ENCODE results near the gene CCDC57. TPM values are rescaled to one million over a fixed set of nuclear protein-coding genes. Genes with fewer than 3 reads are reported as not detected.
"Not testable (repeated sequence)": the region's sequence is repeated elsewhere in the genome, so short reads cannot be mapped to it uniquely, and the experiment has no call there.

Gene CCDC57
- total and polyA plus RNA-seq, 3 experiments from 2014 or later: 39.2 to 77.6 (median 69.8) TPM

DNA sequence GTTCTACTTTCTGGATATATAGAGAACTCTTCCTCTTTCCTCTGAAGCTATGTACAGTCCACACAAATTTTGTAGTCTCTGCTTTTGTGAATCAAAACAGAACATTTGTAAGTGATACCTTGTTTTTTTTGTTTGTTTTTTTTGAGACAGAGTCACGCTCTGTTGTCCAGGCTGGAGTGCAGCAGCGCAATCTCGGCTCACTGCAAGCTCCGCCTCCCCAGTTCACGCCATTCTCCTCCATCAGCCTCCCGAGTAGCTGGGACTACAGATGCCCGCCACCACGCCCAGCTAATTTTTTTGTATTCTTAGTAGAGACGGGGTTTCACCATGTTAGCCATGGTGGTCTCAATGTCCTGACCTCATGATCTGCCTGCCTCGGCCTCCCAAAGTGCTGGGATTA, 72.7 kb downstream of the CCDC57 start:
- H3K27me3 Mint-ChIP-seq; H3K9me3 ChIP-seq (ENCODE audit: low read length); H3K4me3 ChIP-seq (ENCODE audit: low read length); H3K4me1 ChIP-seq (ENCODE audit: insufficient read depth, low read length); H3K36me3 ChIP-seq (ENCODE audit: insufficient read depth, low read length); H3K9me3 Mint-ChIP-seq; H3K4me1 Mint-ChIP-seq; H3K4me3 Mint-ChIP-seq; H3K36me3 Mint-ChIP-seq; DNase-seq; H3K27me3 ChIP-seq (ENCODE audit: insufficient read depth, low read length, poor library complexity, severe bottlenecking); POLR2A ChIA-PET; H3K27ac ChIP-seq (ENCODE audit: low read depth, low read length): not testable (repeated sequence)
- H3K27ac Mint-ChIP-seq: peak overlapping the region in 1 of 8 donors; percentile 33
- CTCF ChIA-PET: interaction anchor here (1.0 kb wide), 1 partner anchor 12 kb away, joined by 4 read pairs; no protein-coding TSS in a partner anchor

DNA sequence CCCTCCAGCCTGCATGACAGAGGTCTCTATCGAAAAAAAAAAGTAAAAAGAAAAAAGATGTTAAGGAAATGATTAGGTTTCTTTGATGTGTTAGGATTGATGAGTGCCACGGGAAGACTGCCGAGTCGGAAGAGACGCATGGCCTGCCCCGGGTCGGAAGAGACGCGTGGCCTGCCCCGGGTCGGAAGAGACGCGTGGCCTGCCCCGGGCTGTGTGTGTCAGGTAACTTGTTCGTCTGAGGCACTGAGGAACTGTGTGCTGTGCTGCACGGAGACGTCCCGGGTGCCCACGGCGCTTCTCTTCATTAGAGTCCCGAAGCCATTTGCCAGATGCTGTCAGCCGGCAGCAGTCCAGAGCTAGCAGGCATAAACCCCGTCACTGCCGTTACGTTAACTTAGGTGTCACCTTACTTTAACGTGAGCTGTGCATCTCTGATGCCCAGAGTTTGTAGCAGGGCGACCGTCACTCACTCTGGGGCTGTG, 74.1 kb downstream of the CCDC57 start:
- CTCF ChIA-PET: no interaction called here
- no peaks in the 10 kb centered on the region for H3K4me1 ChIP-seq (ENCODE audit: insufficient read depth, low read length)
- H3K27ac ChIP-seq (ENCODE audit: low read depth, low read length): no peak overlapping the region
- no peaks in the 10 kb centered on the region for H3K27me3 ChIP-seq (ENCODE audit: insufficient read depth, low read length, poor library complexity, severe bottlenecking)
- Mint-ChIP-seq H3K27me3 (peaks cover 0 to 1% of the 10 kb centered on the region in 2 donors), H3K27ac (no peak overlapping the region), H3K4me1 (no peaks in the 10 kb centered on the region), H3K9me3 (no peaks in the 10 kb centered on the region), H3K36me3 (peaks cover 0 to 1% (median 0%) of the 10 kb centered on the region in 3 donors), H3K4me3 (no peak overlapping the region)
- H3K9me3 ChIP-seq (ENCODE audit: low read length): no peaks in the 10 kb centered on the region
- DNase-seq: no peak
- POLR2A ChIA-PET: interaction anchor here (0.6 kb wide), 1 partner anchor 47 kb away, joined by 3 read pairs; no protein-coding TSS in a partner anchor
- no peaks in the 10 kb centered on the region for H3K36me3 ChIP-seq (ENCODE audit: insufficient read depth, low read length)
- no peak overlapping the region for H3K4me3 ChIP-seq (ENCODE audit: low read length)

DNA sequence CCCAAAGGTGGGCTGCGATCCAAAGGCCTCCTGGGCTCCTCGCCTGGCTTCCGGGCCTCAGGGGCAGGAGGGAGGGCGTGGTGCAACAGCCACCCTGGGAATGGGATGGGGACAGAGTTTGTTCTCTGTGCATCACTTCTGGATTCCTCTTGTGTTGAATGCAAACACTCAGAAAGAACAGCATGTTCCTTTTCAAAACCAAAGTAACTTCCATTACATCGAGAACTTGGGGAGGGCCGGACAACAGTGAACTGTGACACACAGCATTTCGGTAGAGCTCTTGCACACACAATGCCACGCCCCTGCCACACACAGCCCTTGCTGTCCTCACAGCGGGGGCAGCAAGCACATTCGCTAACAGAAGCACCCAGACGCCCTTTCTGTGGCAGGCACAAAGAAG, 78.5 kb downstream of the CCDC57 start:
- DNase-seq: no peak
- peaks cover 0 to 5% (median 3%) of the 10 kb centered on the region in 3 donors for H3K4me1 Mint-ChIP-seq
- peaks cover 8% of the 10 kb centered on the region for H3K4me1 ChIP-seq (ENCODE audit: insufficient read depth, low read length)
- H3K27ac Mint-ChIP-seq: peak overlapping the region in 4 of 8 donors; percentile 37 to 88 (median 52)
- no peak overlapping the region for H3K4me3 Mint-ChIP-seq
- H3K36me3 Mint-ChIP-seq: no peaks in the 10 kb centered on the region
- no peak overlapping the region for H3K27ac ChIP-seq (ENCODE audit: low read depth, low read length)
- no peaks in the 10 kb centered on the region for H3K9me3 ChIP-seq (ENCODE audit: low read length)
- no peak overlapping the region for H3K4me3 ChIP-seq (ENCODE audit: low read length)
- CTCF ChIA-PET: no interaction called here
- H3K27me3 Mint-ChIP-seq: no peaks in the 10 kb centered on the region
- POLR2A ChIA-PET: no interaction called here
- no peaks in the 10 kb centered on the region for H3K9me3 Mint-ChIP-seq
- H3K27me3 ChIP-seq (ENCODE audit: insufficient read depth, low read length, poor library complexity, severe bottlenecking): no peaks in the 10 kb centered on the region
- no peaks in the 10 kb centered on the region for H3K36me3 ChIP-seq (ENCODE audit: insufficient read depth, low read length)

DNA sequence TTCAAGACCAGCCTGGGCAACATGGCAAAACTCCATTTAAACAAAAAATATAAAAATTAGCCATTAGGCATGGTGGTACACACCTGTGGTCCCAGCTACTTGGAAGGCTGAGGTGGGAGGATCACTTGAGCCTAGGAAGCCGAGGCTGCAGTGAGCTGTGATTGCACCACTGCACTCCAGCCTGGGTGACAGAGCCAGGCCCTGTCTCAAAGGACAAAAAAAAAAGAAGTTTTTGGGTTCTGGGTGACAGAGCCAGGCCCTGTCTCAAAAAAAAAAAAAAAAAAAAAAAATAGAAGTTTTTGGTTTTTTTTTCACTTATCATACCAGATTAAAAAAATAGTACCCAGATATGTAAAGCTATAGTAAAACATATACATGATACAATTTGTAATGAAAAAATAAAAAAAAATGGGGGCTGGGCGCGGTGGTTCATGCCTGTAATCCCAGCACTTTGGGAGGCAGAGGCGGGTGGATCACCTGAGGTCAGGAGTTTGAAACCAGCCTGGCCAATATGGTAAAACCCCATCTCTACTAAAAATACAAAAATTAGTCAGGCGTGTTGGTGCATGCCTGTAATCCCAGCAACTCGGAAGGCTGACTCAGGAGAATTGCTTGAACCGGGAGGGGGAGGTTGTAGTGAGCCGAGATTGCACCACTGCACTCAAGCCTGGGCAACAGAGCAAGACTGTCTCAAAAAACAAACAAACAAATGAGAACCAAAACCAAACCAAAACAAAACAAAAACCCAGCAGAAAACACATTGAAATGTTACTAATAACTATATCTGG, 79.3 kb downstream of the CCDC57 start:
- ChIA-PET CTCF (interaction anchor here (0.7 kb wide), 1 partner anchor 17 kb away, joined by 3 read pairs; no protein-coding TSS in a partner anchor), POLR2A (interaction anchor here (0.6 kb wide), 1 partner anchor 8 kb away, joined by 5 read pairs; no protein-coding TSS in a partner anchor)
- H3K27me3 Mint-ChIP-seq; H3K36me3 ChIP-seq (ENCODE audit: insufficient read depth, low read length); H3K4me3 Mint-ChIP-seq; H3K36me3 Mint-ChIP-seq; H3K4me1 Mint-ChIP-seq; H3K27ac ChIP-seq (ENCODE audit: low read depth, low read length); H3K9me3 Mint-ChIP-seq; H3K27me3 ChIP-seq (ENCODE audit: insufficient read depth, low read length, poor library complexity, severe bottlenecking); H3K9me3 ChIP-seq (ENCODE audit: low read length); DNase-seq; H3K4me3 ChIP-seq (ENCODE audit: low read length): not testable (repeated sequence)
- peak overlapping the region in 2 of 8 donors; percentile 55 to 75 for H3K27ac Mint-ChIP-seq
- H3K4me1 ChIP-seq (ENCODE audit: insufficient read depth, low read length): peaks cover 16% of the 10 kb centered on the region

DNA sequence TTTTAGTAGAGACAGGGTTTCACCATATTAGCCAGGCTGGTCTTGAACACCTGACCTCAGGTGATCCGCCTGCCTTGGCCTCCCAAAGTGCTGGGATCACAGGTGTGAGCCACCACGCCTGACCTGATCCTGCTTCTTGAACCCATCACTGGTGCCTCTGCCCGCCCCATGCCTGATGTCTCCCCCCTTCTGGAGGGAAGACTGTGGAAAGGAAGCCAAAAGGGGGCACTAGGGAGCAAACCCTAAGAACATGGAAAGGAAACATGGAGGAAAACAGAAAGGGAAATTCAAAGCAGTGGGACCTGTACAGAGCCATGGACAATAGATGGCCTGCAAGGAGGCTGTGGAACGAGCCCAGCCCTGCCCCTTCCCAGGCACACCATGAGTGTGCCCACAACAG, 83.5 kb downstream of the CCDC57 start:
- Mint-ChIP-seq H3K36me3 (peaks cover 0 to 5% (median 1%) of the 10 kb centered on the region in 3 donors), H3K27ac (peak overlapping the region; percentile 37 to 98 (median 84)), H3K9me3 (no peaks in the 10 kb centered on the region), H3K27me3 (peaks cover 0 to 1% of the 10 kb centered on the region in 2 donors), H3K4me1 (peaks cover 30 to 46% (median 36%) of the 10 kb centered on the region in 3 donors), H3K4me3 (no peak overlapping the region)
- H3K27me3 ChIP-seq (ENCODE audit: insufficient read depth, low read length, poor library complexity, severe bottlenecking): no peaks in the 10 kb centered on the region
- H3K4me3 ChIP-seq (ENCODE audit: low read length): no peak overlapping the region
- no peaks in the 10 kb centered on the region for H3K36me3 ChIP-seq (ENCODE audit: insufficient read depth, low read length)
- H3K4me1 ChIP-seq (ENCODE audit: insufficient read depth, low read length): peaks cover 55% of the 10 kb centered on the region
- ChIA-PET CTCF (no interaction called here), POLR2A (no interaction called here)
- DNase-seq: no peak
- H3K9me3 ChIP-seq (ENCODE audit: low read length): no peaks in the 10 kb centered on the region
- no peak overlapping the region for H3K27ac ChIP-seq (ENCODE audit: low read depth, low read length)

DNA sequence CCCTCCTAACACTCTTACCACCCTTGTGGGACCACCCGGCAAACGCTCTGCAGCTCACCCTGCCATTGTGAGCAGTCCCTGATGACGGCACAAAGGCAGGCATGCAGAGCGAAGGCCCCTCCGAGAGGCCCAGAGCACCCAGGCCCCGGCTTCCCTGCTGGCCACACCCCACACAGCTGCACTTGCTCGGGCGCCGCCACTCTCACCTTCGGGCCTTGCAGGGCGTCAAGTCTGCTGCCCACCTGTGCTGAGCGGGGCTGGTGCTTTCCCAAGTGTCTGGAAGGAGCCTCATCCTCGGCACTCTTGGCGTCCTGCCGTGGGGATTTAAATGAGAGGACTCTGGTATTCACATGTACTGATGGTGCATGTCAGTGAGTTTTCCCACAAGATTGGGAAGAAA, 84.4 kb downstream of the CCDC57 start:
- Mint-ChIP-seq H3K27me3 (peaks cover 0 to 1% of the 10 kb centered on the region in 2 donors), H3K36me3 (peaks cover 0 to 5% (median 1%) of the 10 kb centered on the region in 3 donors), H3K4me3 (no peak overlapping the region), H3K27ac (peak overlapping the region; percentile 87 to 98 (median 97)), H3K9me3 (no peaks in the 10 kb centered on the region), H3K4me1 (peaks cover 32 to 51% (median 45%) of the 10 kb centered on the region in 3 donors)
- H3K4me1 ChIP-seq (ENCODE audit: insufficient read depth, low read length): peaks cover 63% of the 10 kb centered on the region
- ChIA-PET CTCF (interaction anchor here (0.9 to 2.6 kb wide), 2 partner anchors 22 to 26 kb away, joined by 3 to 16 read pairs; no protein-coding TSS in a partner anchor), POLR2A (no interaction called here)
- no peaks in the 10 kb centered on the region for H3K27me3 ChIP-seq (ENCODE audit: insufficient read depth, low read length, poor library complexity, severe bottlenecking)
- H3K36me3 ChIP-seq (ENCODE audit: insufficient read depth, low read length): no peaks in the 10 kb centered on the region
- no peaks in the 10 kb centered on the region for H3K9me3 ChIP-seq (ENCODE audit: low read length)
- H3K27ac ChIP-seq (ENCODE audit: low read depth, low read length): peak overlapping the region; percentile 7
- no peak for DNase-seq
- no peak overlapping the region for H3K4me3 ChIP-seq (ENCODE audit: low read length)

DNA sequence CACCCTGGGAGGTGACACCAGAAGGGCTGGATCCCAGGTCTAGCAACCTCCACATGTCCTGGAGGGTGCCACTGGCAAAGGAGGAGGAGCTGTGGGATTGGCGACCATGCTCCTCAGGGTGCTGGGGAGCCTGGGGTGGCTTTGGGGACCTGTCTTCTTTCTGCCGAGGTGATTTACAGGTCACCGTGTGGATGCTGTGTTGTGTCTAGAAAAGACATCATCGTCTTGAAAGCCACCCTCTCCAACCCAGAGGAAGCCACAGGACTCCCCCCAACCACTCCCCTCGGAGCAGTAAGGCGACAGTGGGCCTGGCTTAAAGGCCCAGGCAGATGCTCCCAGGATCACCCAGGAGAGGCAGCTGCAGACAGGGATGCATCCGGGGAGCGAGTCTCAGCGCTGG, 84.9 kb downstream of the CCDC57 start:
- Histone ChIP-seq H3K27ac (ENCODE audit: low read depth, low read length) (peak overlapping the region; percentile 55), H3K36me3 (ENCODE audit: insufficient read depth, low read length) (no peaks in the 10 kb centered on the region), H3K27me3 (ENCODE audit: insufficient read depth, low read length, poor library complexity, severe bottlenecking) (no peaks in the 10 kb centered on the region), H3K9me3 (ENCODE audit: low read length) (no peaks in the 10 kb centered on the region), H3K4me3 (ENCODE audit: low read length) (peak overlapping the region; percentile 7), H3K4me1 (ENCODE audit: insufficient read depth, low read length) (peaks cover 69% of the 10 kb centered on the region)
- Mint-ChIP-seq H3K4me1 (peaks cover 34 to 54% (median 47%) of the 10 kb centered on the region in 3 donors), H3K9me3 (no peaks in the 10 kb centered on the region), H3K36me3 (peaks cover 0 to 5% (median 3%) of the 10 kb centered on the region in 3 donors), H3K27me3 (peaks cover 0 to 1% of the 10 kb centered on the region in 2 donors), H3K27ac (peak overlapping the region; percentile 87 to 98 (median 97)), H3K4me3 (peak overlapping the region; percentile 35 to 84 (median 54))
- peak in 2 of 5 donors; percentile 55 to 84 for DNase-seq
- ChIA-PET POLR2A (interaction anchor here (0.9 kb wide), 1 partner anchor 10 kb away, joined by 3 read pairs; no protein-coding TSS in a partner anchor), CTCF (interaction anchor here (0.9 to 2.6 kb wide), 7 partner anchors 9 to 97 kb away, joined by 3 to 16 read pairs (median 4); partner anchors contain the start of gene RAC3)

DNA sequence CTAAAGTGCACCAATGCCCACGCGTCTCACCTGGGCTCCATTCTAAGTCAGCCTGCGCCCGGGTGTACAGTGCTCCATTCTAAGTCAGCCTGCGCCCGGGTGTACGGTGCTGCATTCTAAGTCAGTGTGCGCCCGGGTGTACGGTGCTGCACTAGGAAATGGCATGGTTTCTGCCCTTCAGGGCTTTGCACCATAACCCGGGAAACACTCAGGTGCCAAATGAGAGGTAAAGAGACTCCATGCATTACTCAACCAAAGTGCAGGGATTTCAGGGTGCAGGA, 85.4 kb downstream of the CCDC57 start:
- peak overlapping the region; percentile 55 for H3K27ac ChIP-seq (ENCODE audit: low read depth, low read length)

More for the DNA sequence above, 85.4 kb downstream of the CCDC57 start:
- Histone ChIP-seq H3K36me3 (ENCODE audit: insufficient read depth, low read length) (no peaks in the 10 kb centered on the region), H3K4me1 (ENCODE audit: insufficient read depth, low read length) (peaks cover 74% of the 10 kb centered on the region), H3K27me3 (ENCODE audit: insufficient read depth, low read length, poor library complexity, severe bottlenecking) (no peaks in the 10 kb centered on the region), H3K4me3 (ENCODE audit: low read length) (peak overlapping the region; percentile 7), H3K9me3 (ENCODE audit: low read length) (no peaks in the 10 kb centered on the region)
- DNase-seq: no peak
- Mint-ChIP-seq H3K36me3 (peaks cover 0 to 5% (median 4%) of the 10 kb centered on the region in 3 donors), H3K9me3 (no peaks in the 10 kb centered on the region), H3K27me3 (peaks cover 0 to 1% of the 10 kb centered on the region in 2 donors), H3K4me3 (peak overlapping the region; percentile 39 to 87 (median 80)), H3K27ac (peak overlapping the region; percentile 87 to 98 (median 97)), H3K4me1 (peaks cover 35 to 55% (median 49%) of the 10 kb centered on the region in 3 donors)
- ChIA-PET CTCF (interaction anchor here (0.7 to 2.7 kb wide), 10 partner anchors 9 to 96 kb away, joined by 3 to 16 read pairs (median 4); partner anchors contain the start of gene RAC3), POLR2A (interaction anchor here (0.7 to 1.3 kb wide), 6 partner anchors 10 to 104 kb away, joined by 3 to 8 read pairs (median 4); partner anchors contain the start of genes CENPX, DCXR, FASN and LRRC45)

Measured in CD8-positive, alpha-beta memory T cell (primary cell).